Astrocyte (in vitro differentiated cells and primary cell): ENCODE data around the gene COPZ2. TPM values are rescaled to one million over a fixed set of nuclear protein-coding genes. Genes with fewer than 3 reads are reported as not detected.

Source experiments
- DNase-seq: peaks from one replicate; pipeline ENCODE4 v3.0.0-alpha.2; 2010; ENCODE audit warnings: low read depth
- FAIRE-seq: peaks from 2 replicates; lab custom pipeline; 2011; peaks lifted over from hg19 to GRCh38; lab: Jason Lieb, UNC
- H2AFZ ChIP-seq: 2 replicates; pipeline ENCODE4 v1.6.0; 2012; ENCODE audit warnings: low read depth, low read length, inconsistent platforms
- H3K27ac ChIP-seq: 2 replicates; pipeline ENCODE4 v1.5.1; 2011; ENCODE audit warnings: low read depth, low read length, inconsistent platforms
- H3K27me3 ChIP-seq: 2 replicates; pipeline ENCODE4 v1.6.0; 2011; ENCODE audit warnings: low read length, inconsistent platforms; ENCODE audit not compliant: insufficient read depth
- H3K36me3 ChIP-seq: 2 replicates; pipeline ENCODE4 v1.5.1; 2011; ENCODE audit warnings: low read length, inconsistent platforms; ENCODE audit not compliant: insufficient read depth
- H3K4me1 ChIP-seq: 2 replicates; pipeline ENCODE4 v1.5.1; 2011; ENCODE audit warnings: low read length, inconsistent platforms; ENCODE audit not compliant: insufficient read depth
- H3K4me2 ChIP-seq: 2 replicates; pipeline ENCODE4 v1.6.0; 2012; ENCODE audit warnings: low read length, inconsistent platforms
- H3K4me3 ChIP-seq: 2 replicates; pipeline ENCODE4 v1.5.1; 2011; ENCODE audit warnings: low read depth, mild to moderate bottlenecking, low read length, inconsistent platforms; ENCODE audit not compliant: insufficient read depth
- H3K79me2 ChIP-seq: 2 replicates; pipeline ENCODE4 v1.6.0; 2012; ENCODE audit warnings: mild to moderate bottlenecking, low read length, inconsistent platforms; ENCODE audit not compliant: insufficient read depth
- H3K9ac ChIP-seq: 2 replicates; pipeline ENCODE4 v1.6.0; 2012; ENCODE audit warnings: mild to moderate bottlenecking, low read length, inconsistent platforms
- H3K9me3 ChIP-seq: 2 replicates; pipeline ENCODE4 v1.5.1; 2012; ENCODE audit warnings: low read depth, mild to moderate bottlenecking, low read length, inconsistent platforms; ENCODE audit not compliant: insufficient read depth
- H4K20me1 ChIP-seq: 2 replicates; pipeline ENCODE4 v1.6.0; 2012; ENCODE audit warnings: low read length, inconsistent platforms; ENCODE audit not compliant: insufficient read depth
- H3K27ac Mint-ChIP-seq: one replicate; pipeline ENCODE4 v1.8.0; 2021; ENCODE audit warnings: mild to moderate bottlenecking, mixed read lengths; ENCODE audit not compliant: unreplicated experiment
- H3K27me3 Mint-ChIP-seq: one replicate; pipeline ENCODE4 v1.8.0; 2021; ENCODE audit warnings: low read depth, mixed read lengths; ENCODE audit not compliant: unreplicated experiment
- H3K36me3 Mint-ChIP-seq: one replicate; pipeline ENCODE4 v1.8.0; 2021; ENCODE audit warnings: low read depth, mixed read lengths; ENCODE audit not compliant: unreplicated experiment
- H3K4me1 Mint-ChIP-seq: one replicate; pipeline ENCODE4 v1.8.0; 2021; ENCODE audit warnings: low read depth, mixed read lengths; ENCODE audit not compliant: unreplicated experiment
- H3K4me3 Mint-ChIP-seq: one replicate; pipeline ENCODE4 v1.8.0; 2021; ENCODE audit warnings: mild to moderate bottlenecking, moderate library complexity, mixed read lengths; ENCODE audit not compliant: unreplicated experiment
- H3K9me3 Mint-ChIP-seq: one replicate; pipeline ENCODE4 v1.8.0; 2021; ENCODE audit warnings: mild to moderate bottlenecking, mixed read lengths; ENCODE audit not compliant: unreplicated experiment
- CTCF ChIP-seq: IDR thresholded peaks from 2 replicates; pipeline ENCODE4 v1.5.1; 2011; ENCODE audit warnings: low read depth, mild to moderate bottlenecking, inconsistent platforms, low read length, moderate library complexity; ENCODE audit not compliant: insufficient read depth
- EZH2 ChIP-seq: IDR thresholded peaks from 2 replicates; pipeline ENCODE4 v1.6.1; 2012; ENCODE audit warnings: mild to moderate bottlenecking, low read length, inconsistent platforms; ENCODE audit not compliant: insufficient read depth
- total RNA-seq: library from RNA; stranded (reverse); gene quantifications from 2 replicates; pipeline ENCODE4 v1.2.1, GENCODE V29; 2021

The COPZ2 gene
- total RNA-seq, 1 donor from 2014 or later: 25.1 TPM

- Mint-ChIP-seq H3K9me3 (no peaks in the 10 kb centered on the region), H3K4me1 (peaks cover 59% of the 10 kb centered on the region), H3K4me3 (peak overlapping the region; percentile 92), H3K27ac (peak overlapping the region; percentile 100), H3K27me3 (no peaks in the 10 kb centered on the region), H3K36me3 (peaks cover 45% of the 10 kb centered on the region)
- Histone ChIP-seq H3K4me1 (peaks cover 56% of the 10 kb centered on the region), H2AFZ (no peak overlapping the region), H3K36me3 (peaks cover 29% of the 10 kb centered on the region), H3K4me2 (peak overlapping the region; percentile 90), H4K20me1 (peaks cover 85% of the 10 kb centered on the region), H3K9me3 (no peaks in the 10 kb centered on the region), H3K79me2 (peaks cover 92% of the 10 kb centered on the region), H3K9ac (peak overlapping the region; percentile 95), H3K27me3 (no peaks in the 10 kb centered on the region), H3K4me3 (no peak overlapping the region), H3K27ac (no peak overlapping the region)
- FAIRE-seq (no peak), DNase-seq (peak; percentile 75)
- no peak for TF ChIP-seq CTCF
- TF ChIP-seq EZH2: no peak
Measured at GRCh38 chr17:48054238-48055185, 16.9 kb upstream of the COPZ2 start.

- no peak overlapping the region for H3K4me3 ChIP-seq
Measured at GRCh38 chr17:48053758-48054237, 16.2 kb upstream of the COPZ2 start.

More at GRCh38 chr17:48053758-48054237, 16.2 kb upstream of the COPZ2 start:
- peak overlapping the region; percentile 90 for H3K4me2 ChIP-seq
- H2AFZ ChIP-seq: no peak overlapping the region
- H3K27me3 Mint-ChIP-seq: no peaks in the 10 kb centered on the region
- DNase-seq (no peak), FAIRE-seq (no peak)
- H3K36me3 Mint-ChIP-seq: peaks cover 38% of the 10 kb centered on the region
- peaks cover 58% of the 10 kb centered on the region for H3K4me1 ChIP-seq
- H3K9ac ChIP-seq: peak overlapping the region; percentile 95
- no peak for TF ChIP-seq EZH2
- no peak for TF ChIP-seq CTCF
- H3K4me1 Mint-ChIP-seq: peaks cover 59% of the 10 kb centered on the region
- H4K20me1 ChIP-seq: peaks cover 83% of the 10 kb centered on the region
- H3K4me3 Mint-ChIP-seq: peak overlapping the region; percentile 82
- peaks cover 92% of the 10 kb centered on the region for H3K79me2 ChIP-seq
- H3K9me3 Mint-ChIP-seq: no peaks in the 10 kb centered on the region
- no peaks in the 10 kb centered on the region for H3K9me3 ChIP-seq
- no peak overlapping the region for H3K27ac ChIP-seq
- H3K36me3 ChIP-seq: peaks cover 23% of the 10 kb centered on the region
- H3K27ac Mint-ChIP-seq: peak overlapping the region; percentile 86
- no peaks in the 10 kb centered on the region for H3K27me3 ChIP-seq
